Measurements from ENCODE around the gene TMPO. TPM values are rescaled to one million over a fixed set of nuclear protein-coding genes. Genes with fewer than 3 reads are reported as not detected.

TMPO gene
- total and polyA plus RNA-seq, 2 experiments from 2014 or later, result 75.5 to 256 TPM

GRCh38 chr12:98490501-98491453 lies 24.6 kb upstream of the TMPO start:
- Histone ChIP-seq H3K4me2 (peak overlapping the region; percentile 8; the same call in 1 of the 2 replicates), H4K20me1 (replicated peaks; ENCODE audit: insufficient read depth) (no peaks in the 10 kb centered on the region), H3K27ac (ENCODE audit: low read depth) (peak overlapping the region; percentile 72), H2AFZ (no peak overlapping the region), H3K36me3 (ENCODE audit: insufficient read depth) (no peaks in the 10 kb centered on the region), H3K79me2 (replicated peaks; ENCODE audit: insufficient read depth) (no peaks in the 10 kb centered on the region), H3K4me1 (ENCODE audit: insufficient read depth) (peaks cover 35% of the 10 kb centered on the region), H3K4me3 (no peak overlapping the region), H3K9me2 (ENCODE audit: insufficient read depth) (no peaks in the 10 kb centered on the region), H3F3A (replicated peaks; ENCODE audit: low read depth) (no peaks in the 10 kb centered on the region), H3K27me3 (ENCODE audit: insufficient read depth) (no peaks in the 10 kb centered on the region)
- Mint-ChIP-seq H3K27ac (peak overlapping the region; percentile 99), H3K4me1 (peaks cover 43% of the 10 kb centered on the region), H3K27me3 (ENCODE audit: insufficient read depth, low read depth, poor library complexity) (peaks cover 4% of the 10 kb centered on the region), H3K9me3 (no peaks in the 10 kb centered on the region), H3K36me3 (ENCODE audit: low read depth) (no peaks in the 10 kb centered on the region), H3K4me3 (peak overlapping the region; percentile 37; the same call in 1 of the 3 replicates)
- ATAC-seq (peak; percentile 90), DNase-seq (ENCODE audit: low spot score) (peak; percentile 96)
- TF ChIP-seq CREB1 (CRISPR knock-in tag; IDR thresholded peaks at IDR 0.05; ENCODE audit: low read depth), result peak; percentile 56; the same call in 1 of the 2 replicates
- TF ChIP-seq, protein P1, sequence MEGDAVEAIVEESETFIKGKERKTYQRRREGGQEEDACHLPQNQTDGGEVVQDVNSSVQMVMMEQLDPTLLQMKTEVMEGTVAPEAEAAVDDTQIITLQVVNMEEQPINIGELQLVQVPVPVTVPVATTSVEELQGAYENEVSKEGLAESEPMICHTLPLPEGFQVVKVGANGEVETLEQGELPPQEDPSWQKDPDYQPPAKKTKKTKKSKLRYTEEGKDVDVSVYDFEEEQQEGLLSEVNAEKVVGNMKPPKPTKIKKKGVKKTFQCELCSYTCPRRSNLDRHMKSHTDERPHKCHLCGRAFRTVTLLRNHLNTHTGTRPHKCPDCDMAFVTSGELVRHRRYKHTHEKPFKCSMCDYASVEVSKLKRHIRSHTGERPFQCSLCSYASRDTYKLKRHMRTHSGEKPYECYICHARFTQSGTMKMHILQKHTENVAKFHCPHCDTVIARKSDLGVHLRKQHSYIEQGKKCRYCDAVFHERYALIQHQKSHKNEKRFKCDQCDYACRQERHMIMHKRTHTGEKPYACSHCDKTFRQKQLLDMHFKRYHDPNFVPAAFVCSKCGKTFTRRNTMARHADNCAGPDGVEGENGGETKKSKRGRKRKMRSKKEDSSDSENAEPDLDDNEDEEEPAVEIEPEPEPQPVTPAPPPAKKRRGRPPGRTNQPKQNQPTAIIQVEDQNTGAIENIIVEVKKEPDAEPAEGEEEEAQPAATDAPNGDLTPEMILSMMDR (conservative IDR thresholded peaks at IDR 0.05; ENCODE audit: low read depth in 2 of 2), result peak; percentile 90 to 93
- TF ChIP-seq JUNB (IDR thresholded peaks at IDR 0.05; ENCODE audit: unreplicated experiment), result no peak

- Mint-ChIP-seq H3K27ac (peak overlapping the region; percentile 76), H3K36me3 (ENCODE audit: low read depth) (no peaks in the 10 kb centered on the region), H3K4me3 (no peak overlapping the region; the same call in 2 of the 3 replicates), H3K27me3 (ENCODE audit: insufficient read depth, low read depth, poor library complexity) (peaks cover 4% of the 10 kb centered on the region), H3K9me3 (no peaks in the 10 kb centered on the region), H3K4me1 (peaks cover 35% of the 10 kb centered on the region)
- peak; percentile 9; the same call in 2 of the 3 replicates for ATAC-seq
- no peaks in the 10 kb centered on the region for H4K20me1 ChIP-seq (replicated peaks; ENCODE audit: insufficient read depth)
- DNase-seq (ENCODE audit: low spot score), result peak; percentile 31
- no peaks in the 10 kb centered on the region for H3K27me3 ChIP-seq (ENCODE audit: insufficient read depth)
- H3K4me2 ChIP-seq, result no peak overlapping the region
- peaks cover 31% of the 10 kb centered on the region for H3K4me1 ChIP-seq (ENCODE audit: insufficient read depth)
- H3K4me3 ChIP-seq, result no peak overlapping the region
- no peaks in the 10 kb centered on the region for H3K9me2 ChIP-seq (ENCODE audit: insufficient read depth)
- H3K79me2 ChIP-seq (replicated peaks; ENCODE audit: insufficient read depth), result no peaks in the 10 kb centered on the region
- H3K36me3 ChIP-seq (ENCODE audit: insufficient read depth), result no peaks in the 10 kb centered on the region
- no peak overlapping the region; the same call in 1 of the 2 replicates for H2AFZ ChIP-seq
- no peaks in the 10 kb centered on the region for H3F3A ChIP-seq (replicated peaks; ENCODE audit: low read depth)
- peak overlapping the region; percentile 71 for H3K27ac ChIP-seq (ENCODE audit: low read depth)
- TF ChIP-seq, protein P1 (conservative IDR thresholded peaks at IDR 0.05; ENCODE audit: low read depth in 2 of 2), result no peak
- TF ChIP-seq POLR2AphosphoS5 (IDR thresholded peaks at IDR 0.05; ENCODE audit: low read depth) (no peak), ZNF462 (CRISPR knock-in tag; IDR thresholded peaks at IDR 0.05) (no peak), CREB1 (CRISPR knock-in tag; IDR thresholded peaks at IDR 0.05; ENCODE audit: low read depth) (no peak)
These were observed 22.7 kb upstream of the TMPO start for GRCh38 chr12:98492580-98493140.

Measured in GM23338 (cell line).